ENCODE data around the gene CCT4. TPM values are rescaled to one million over a fixed set of nuclear protein-coding genes. Genes with fewer than 3 reads are reported as not detected.
"Not testable (repeated sequence)": the region's sequence is repeated elsewhere in the genome, so short reads cannot be mapped to it uniquely, and the experiment has no call there.

The CCT4 gene
- total RNA-seq, 1 experiment from 2014 or later: 203 TPM

DNA sequence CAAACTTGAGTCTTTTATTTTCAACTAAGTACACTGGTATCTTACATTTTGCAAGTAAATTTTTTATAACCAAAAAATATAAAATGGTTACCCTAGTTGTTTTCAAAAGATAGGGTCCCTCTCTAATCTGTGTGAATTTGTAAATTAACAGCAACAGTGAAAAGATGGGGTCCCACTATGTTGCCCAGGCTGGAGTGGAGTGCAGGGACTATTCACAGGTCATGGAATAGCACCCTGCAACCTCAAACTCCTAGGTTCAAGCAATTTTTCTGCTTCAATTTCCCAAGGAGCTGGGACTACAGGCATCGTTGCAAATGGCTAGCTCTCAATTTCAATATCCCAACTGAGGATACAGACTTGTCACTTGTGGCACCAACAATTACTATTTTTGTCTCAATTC lies 12.1 kb downstream of the CCT4 start:
- Mint-ChIP-seq H3K36me3 (ENCODE audit: insufficient read depth, unreplicated experiment) (peaks cover 100% of the 10 kb centered on the region), H3K4me3 (ENCODE audit: unreplicated experiment) (no peak overlapping the region), H3K27me3 (ENCODE audit: insufficient read depth, unreplicated experiment) (no peaks in the 10 kb centered on the region), H3K27ac (ENCODE audit: low read depth, unreplicated experiment) (no peak overlapping the region), H3K4me1 (ENCODE audit: insufficient read depth, unreplicated experiment) (peaks cover 4% of the 10 kb centered on the region), H3K9me3 (ENCODE audit: unreplicated experiment) (no peaks in the 10 kb centered on the region)
- TF ChIP-seq, protein P1, sequence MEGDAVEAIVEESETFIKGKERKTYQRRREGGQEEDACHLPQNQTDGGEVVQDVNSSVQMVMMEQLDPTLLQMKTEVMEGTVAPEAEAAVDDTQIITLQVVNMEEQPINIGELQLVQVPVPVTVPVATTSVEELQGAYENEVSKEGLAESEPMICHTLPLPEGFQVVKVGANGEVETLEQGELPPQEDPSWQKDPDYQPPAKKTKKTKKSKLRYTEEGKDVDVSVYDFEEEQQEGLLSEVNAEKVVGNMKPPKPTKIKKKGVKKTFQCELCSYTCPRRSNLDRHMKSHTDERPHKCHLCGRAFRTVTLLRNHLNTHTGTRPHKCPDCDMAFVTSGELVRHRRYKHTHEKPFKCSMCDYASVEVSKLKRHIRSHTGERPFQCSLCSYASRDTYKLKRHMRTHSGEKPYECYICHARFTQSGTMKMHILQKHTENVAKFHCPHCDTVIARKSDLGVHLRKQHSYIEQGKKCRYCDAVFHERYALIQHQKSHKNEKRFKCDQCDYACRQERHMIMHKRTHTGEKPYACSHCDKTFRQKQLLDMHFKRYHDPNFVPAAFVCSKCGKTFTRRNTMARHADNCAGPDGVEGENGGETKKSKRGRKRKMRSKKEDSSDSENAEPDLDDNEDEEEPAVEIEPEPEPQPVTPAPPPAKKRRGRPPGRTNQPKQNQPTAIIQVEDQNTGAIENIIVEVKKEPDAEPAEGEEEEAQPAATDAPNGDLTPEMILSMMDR (IDR thresholded peaks at IDR 0.05; ENCODE audit: unreplicated experiment): no peak
- ChIA-PET CTCF (no interaction called here), POLR2A (no interaction called here)
- intact Hi-C loops (cut with micrococcal nuclease): no loop called here
- no peak for DNase-seq (ENCODE audit: unreplicated experiment)
- BruUV-seq (replicated peaks): no TSS peak

- peaks cover 89% of the 10 kb centered on the region for H3K36me3 Mint-ChIP-seq (ENCODE audit: insufficient read depth, unreplicated experiment)
- BruUV-seq (replicated peaks); H3K27me3 Mint-ChIP-seq (ENCODE audit: insufficient read depth, unreplicated experiment); H3K9me3 Mint-ChIP-seq (ENCODE audit: unreplicated experiment); H3K4me3 Mint-ChIP-seq (ENCODE audit: unreplicated experiment); CTCF ChIA-PET; intact Hi-C loops (cut with micrococcal nuclease); H3K4me1 Mint-ChIP-seq (ENCODE audit: insufficient read depth, unreplicated experiment); DNase-seq (ENCODE audit: unreplicated experiment); H3K27ac Mint-ChIP-seq (ENCODE audit: low read depth, unreplicated experiment): not testable (repeated sequence)
- POLR2A ChIA-PET: interaction anchor here (0.6 to 3.0 kb wide), 2 partner anchors 12 to 28 kb away, joined by 3 to 13 read pairs; partner anchors contain the start of gene FAM161A
These were observed 21.9 kb downstream of the CCT4 start for GRCh38 chr2:61866482-61867089.

DNA sequence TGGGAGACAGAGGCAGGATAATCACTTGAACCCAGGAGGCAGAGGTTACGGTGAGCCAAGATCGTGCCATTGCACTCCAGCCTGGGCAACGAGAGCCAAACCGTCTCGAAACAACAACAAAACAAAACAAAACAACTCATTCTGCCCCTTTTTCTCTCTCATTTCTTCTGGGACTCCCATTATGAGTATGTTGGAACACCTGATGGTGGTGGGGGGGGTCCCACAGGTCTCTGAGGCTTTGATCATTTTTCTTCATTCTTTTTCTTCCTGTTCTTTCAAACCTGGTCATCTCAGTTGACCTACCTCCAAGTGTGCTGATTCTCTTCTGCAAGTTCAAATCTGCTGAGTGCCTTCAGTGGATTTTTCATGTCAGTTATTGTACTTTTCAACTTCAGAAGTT lies 26.4 kb downstream of the CCT4 start:
- intact Hi-C loops (cut with micrococcal nuclease): no loop called here
- no peaks in the 10 kb centered on the region for H3K9me3 Mint-ChIP-seq (ENCODE audit: unreplicated experiment)
- no peak overlapping the region for H3K27ac Mint-ChIP-seq (ENCODE audit: low read depth, unreplicated experiment)
- no peaks in the 10 kb centered on the region for H3K27me3 Mint-ChIP-seq (ENCODE audit: insufficient read depth, unreplicated experiment)
- no TSS peak for BruUV-seq (replicated peaks)
- ChIA-PET CTCF (no interaction called here), POLR2A (interaction anchor here (0.7 kb wide), 1 partner anchor 9 kb away, joined by 3 read pairs; no protein-coding TSS in a partner anchor)
- DNase-seq (ENCODE audit: unreplicated experiment): no peak
- no peak overlapping the region for H3K4me3 Mint-ChIP-seq (ENCODE audit: unreplicated experiment)
- no peaks in the 10 kb centered on the region for H3K4me1 Mint-ChIP-seq (ENCODE audit: insufficient read depth, unreplicated experiment)
- peaks cover 44% of the 10 kb centered on the region for H3K36me3 Mint-ChIP-seq (ENCODE audit: insufficient read depth, unreplicated experiment)
- TF ChIP-seq, protein P1 (IDR thresholded peaks at IDR 0.05; ENCODE audit: unreplicated experiment): no peak

- intact Hi-C loops (cut with micrococcal nuclease): no loop called here
- H3K9me3 Mint-ChIP-seq (ENCODE audit: unreplicated experiment): no peaks in the 10 kb centered on the region
- no peak overlapping the region for H3K4me3 Mint-ChIP-seq (ENCODE audit: unreplicated experiment)
- POLR2A ChIA-PET: no interaction called here
- CTCF ChIA-PET: interaction anchor here (0.5 to 1.7 kb wide), 3 partner anchors 15 to 79 kb away, joined by 3 to 6 read pairs (median 5); no protein-coding TSS in a partner anchor
- TF ChIP-seq, protein P1 (IDR thresholded peaks at IDR 0.05; ENCODE audit: unreplicated experiment): no peak
- DNase-seq (ENCODE audit: unreplicated experiment): no peak
- H3K27ac Mint-ChIP-seq (ENCODE audit: low read depth, unreplicated experiment): no peak overlapping the region
- no TSS peak for BruUV-seq (replicated peaks)
- no peaks in the 10 kb centered on the region for H3K27me3 Mint-ChIP-seq (ENCODE audit: insufficient read depth, unreplicated experiment)
- H3K4me1 Mint-ChIP-seq (ENCODE audit: insufficient read depth, unreplicated experiment): peaks cover 6% of the 10 kb centered on the region
- no peaks in the 10 kb centered on the region for H3K36me3 Mint-ChIP-seq (ENCODE audit: insufficient read depth, unreplicated experiment)
These were observed 31.2 kb downstream of the CCT4 start for GRCh38 chr2:61857224-61857623.
